ENCODE data around the gene GNG2.

Gene GNG2

DNA sequence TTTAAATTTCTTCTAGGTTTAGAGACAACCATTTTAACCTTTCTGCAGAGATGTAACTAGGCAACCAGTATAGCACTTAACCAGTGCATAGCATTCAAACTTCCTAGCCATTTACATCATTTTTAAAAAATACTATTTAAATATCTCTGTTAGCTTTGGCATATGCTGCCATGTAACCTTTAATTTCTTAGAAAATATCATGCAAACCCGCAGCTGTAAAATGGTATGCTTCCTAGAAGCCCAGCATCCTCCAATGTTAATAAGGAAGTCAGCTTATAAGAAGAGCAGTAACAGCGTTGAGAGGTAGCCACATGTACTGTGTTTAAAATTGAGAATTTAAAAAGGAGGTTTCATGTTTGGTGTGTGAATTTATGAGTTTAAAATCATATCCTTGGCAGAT, 22.8 kb downstream of the GNG2 start:
- ChIA-PET POLR2A (no interaction called here), CTCF (no interaction called here)
- H3K4me3 ChIP-seq (ENCODE audit: low read depth, low read length): no peak overlapping the region
- H3K4me1 ChIP-seq (ENCODE audit: control insufficient read depth, insufficient read depth, low read length): peaks cover 3% of the 10 kb centered on the region; the same call in 1 of the 2 replicates
- H3K36me3 ChIP-seq (ENCODE audit: control insufficient read depth in 2 of 2, insufficient read depth in 1 of 2, low read length in 2 of 2): no peaks in the 10 kb centered on the region
- H3K9me3 ChIP-seq (ENCODE audit: control insufficient read depth, insufficient read depth, low read depth, low read length): no peaks in the 10 kb centered on the region
- TF ChIP-seq ZNF549 (tag by site-specific recombination; IDR thresholded peaks at IDR 0.05) (no peak), ZNF654 (tag by site-specific recombination; IDR thresholded peaks at IDR 0.05; ENCODE audit: low read depth) (no peak), SALL2 (tag by site-specific recombination; IDR thresholded peaks at IDR 0.05; ENCODE audit: borderline replicate concordance) (no peak), ZNF571 (tag by site-specific recombination; IDR thresholded peaks at IDR 0.05) (no peak), ZNF391 (tag by site-specific recombination; IDR thresholded peaks at IDR 0.05; ENCODE audit: borderline replicate concordance, low read depth) (no peak), ZNF843 (tag by site-specific recombination; IDR thresholded peaks at IDR 0.05) (no peak), HOXC10 (CRISPR knock-in tag; IDR thresholded peaks at IDR 0.05) (no peak), ZFP41 (tag by site-specific recombination; IDR thresholded peaks at IDR 0.05; ENCODE audit: borderline replicate concordance) (no peak), KLF9 (tag by site-specific recombination; IDR thresholded peaks at IDR 0.05; ENCODE audit: low read depth) (no peak), SETDB1 (IDR thresholded peaks at IDR 0.05; ENCODE audit: insufficient read length, low read length) (no peak), ZNF707 (tag by site-specific recombination; IDR thresholded peaks at IDR 0.05) (no peak), OSR2 (tag by site-specific recombination; IDR thresholded peaks at IDR 0.05) (no peak), ZNF660 (tag by site-specific recombination; IDR thresholded peaks at IDR 0.05) (no peak), REPIN1 (tag by site-specific recombination; IDR thresholded peaks at IDR 0.05; ENCODE audit: low read depth) (no peak), ZEB2 (tag by site-specific recombination; IDR thresholded peaks at IDR 0.05) (no peak), ZNF792 (tag by site-specific recombination; IDR thresholded peaks at IDR 0.05) (no peak), KLF7 (tag by site-specific recombination; IDR thresholded peaks at IDR 0.05; ENCODE audit: borderline replicate concordance) (no peak)
- TF ChIP-seq, protein P1, sequence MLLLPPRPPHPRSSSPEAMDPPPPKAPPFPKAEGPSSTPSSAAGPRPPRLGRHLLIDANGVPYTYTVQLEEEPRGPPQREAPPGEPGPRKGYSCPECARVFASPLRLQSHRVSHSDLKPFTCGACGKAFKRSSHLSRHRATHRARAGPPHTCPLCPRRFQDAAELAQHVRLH (tag by site-specific recombination; IDR thresholded peaks at IDR 0.05): no peak
- TF ChIP-seq, protein P2, sequence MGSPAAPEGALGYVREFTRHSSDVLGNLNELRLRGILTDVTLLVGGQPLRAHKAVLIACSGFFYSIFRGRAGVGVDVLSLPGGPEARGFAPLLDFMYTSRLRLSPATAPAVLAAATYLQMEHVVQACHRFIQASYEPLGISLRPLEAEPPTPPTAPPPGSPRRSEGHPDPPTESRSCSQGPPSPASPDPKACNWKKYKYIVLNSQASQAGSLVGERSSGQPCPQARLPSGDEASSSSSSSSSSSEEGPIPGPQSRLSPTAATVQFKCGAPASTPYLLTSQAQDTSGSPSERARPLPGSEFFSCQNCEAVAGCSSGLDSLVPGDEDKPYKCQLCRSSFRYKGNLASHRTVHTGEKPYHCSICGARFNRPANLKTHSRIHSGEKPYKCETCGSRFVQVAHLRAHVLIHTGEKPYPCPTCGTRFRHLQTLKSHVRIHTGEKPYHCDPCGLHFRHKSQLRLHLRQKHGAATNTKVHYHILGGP (tag by site-specific recombination; IDR thresholded peaks at IDR 0.05): no peak
- no peak overlapping the region for H3K27ac ChIP-seq (ENCODE audit: extremely low read depth, low read depth, low read length)

DNA sequence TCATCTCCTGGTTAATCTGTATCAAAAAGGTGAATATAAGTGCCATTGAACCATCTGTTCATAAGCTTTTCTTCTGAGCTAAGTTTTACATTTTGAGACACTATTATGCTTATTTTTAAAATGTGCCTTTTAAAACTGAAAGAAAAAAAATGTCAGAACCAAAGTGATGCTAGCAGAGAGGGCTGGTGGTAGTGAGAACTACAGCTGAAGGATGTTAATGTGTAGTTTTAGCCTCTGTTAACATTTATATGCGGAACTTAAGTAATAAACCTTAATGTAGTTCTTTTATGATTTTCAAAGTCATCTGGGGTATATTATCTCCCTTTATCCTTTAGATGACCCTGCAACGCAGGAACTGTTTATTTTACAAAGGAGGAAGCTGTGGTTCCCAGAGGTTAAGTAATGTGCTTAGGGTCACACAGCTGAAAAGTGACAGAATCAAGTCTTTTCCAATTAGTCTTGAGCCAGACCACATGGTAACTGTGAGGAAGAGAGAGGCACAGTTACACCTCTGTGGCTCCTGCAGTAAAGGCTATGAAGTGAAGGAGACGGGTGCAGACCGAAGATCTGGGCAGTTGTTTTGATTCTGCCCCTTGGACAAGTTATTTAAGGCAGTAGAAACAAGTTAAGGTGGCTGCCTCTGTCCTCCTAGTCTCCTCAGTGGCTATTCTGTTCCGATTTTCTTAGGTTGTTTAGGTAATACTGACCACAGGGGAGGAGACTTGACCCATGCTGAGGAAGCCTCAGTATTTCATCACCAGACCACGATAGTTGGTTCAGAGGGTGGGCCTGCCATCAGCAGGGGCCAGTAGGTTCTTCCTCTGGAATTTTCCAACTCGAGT, 23.9 kb downstream of the GNG2 start:
- no peaks in the 10 kb centered on the region for H3K36me3 ChIP-seq (ENCODE audit: control insufficient read depth in 2 of 2, insufficient read depth in 1 of 2, low read length in 2 of 2)
- POLR2A ChIA-PET: interaction anchor here (0.6 to 1.3 kb wide), 2 partner anchors 24 to 34 kb away, joined by 3 to 5 read pairs; partner anchors contain the start of gene GNG2
- H3K4me1 ChIP-seq (ENCODE audit: control insufficient read depth, insufficient read depth, low read length): peaks cover 3% of the 10 kb centered on the region; the same call in 1 of the 2 replicates
- TF ChIP-seq ZNF10 (tag by site-specific recombination; IDR thresholded peaks at IDR 0.05) (peak; percentile 84), TCF7L2 (IDR thresholded peaks at IDR 0.05; ENCODE audit: borderline replicate concordance, low read depth, low read length) (peak; percentile 36; the same call in 1 of the 2 replicates), TRIM28 (IDR thresholded peaks at IDR 0.05; ENCODE audit: borderline replicate concordance, low read length) (peak; percentile 59; the same call in 1 of the 2 replicates), ZNF114 (tag by site-specific recombination; IDR thresholded peaks at IDR 0.05) (no peak), ZNF677 (tag by site-specific recombination; IDR thresholded peaks at IDR 0.05) (no peak)
- CTCF ChIA-PET: no interaction called here
- no peak overlapping the region; the same call in 1 of the 2 replicates for H3K27ac ChIP-seq (ENCODE audit: extremely low read depth, low read depth, low read length)
- no peak overlapping the region for H3K4me3 ChIP-seq (ENCODE audit: low read depth, low read length)
- no peaks in the 10 kb centered on the region for H3K9me3 ChIP-seq (ENCODE audit: control insufficient read depth, insufficient read depth, low read depth, low read length)
